ENCODE results near the gene OCA2. TPM values are rescaled to one million over a fixed set of nuclear protein-coding genes. Genes with fewer than 3 reads are reported as not detected.

The OCA2 gene
- total RNA-seq, 2 donors from 2014 or later = 0.31 TPM; not detected in 1

DNA sequence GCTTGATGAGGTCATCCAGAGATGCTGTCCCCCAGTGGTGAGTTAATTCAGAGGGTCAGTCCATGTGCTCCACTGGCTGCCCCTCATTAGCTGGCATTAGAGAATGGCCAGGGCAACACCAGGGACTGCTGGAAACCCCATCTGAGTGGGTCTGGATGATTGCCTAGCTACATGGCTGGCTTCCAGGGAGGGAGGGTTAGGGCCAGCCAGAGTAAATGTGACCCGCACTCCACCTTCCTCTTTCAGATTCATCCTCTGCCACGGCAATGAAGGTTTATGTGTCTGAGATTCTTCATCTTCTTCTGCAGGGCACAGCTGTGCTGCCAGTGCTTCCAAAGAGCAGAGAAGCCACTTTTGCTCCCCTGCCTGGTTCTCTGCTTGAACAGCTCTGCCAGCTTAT lies 391.9 kb downstream of the OCA2 start:
- TF ChIP-seq, protein P1, sequence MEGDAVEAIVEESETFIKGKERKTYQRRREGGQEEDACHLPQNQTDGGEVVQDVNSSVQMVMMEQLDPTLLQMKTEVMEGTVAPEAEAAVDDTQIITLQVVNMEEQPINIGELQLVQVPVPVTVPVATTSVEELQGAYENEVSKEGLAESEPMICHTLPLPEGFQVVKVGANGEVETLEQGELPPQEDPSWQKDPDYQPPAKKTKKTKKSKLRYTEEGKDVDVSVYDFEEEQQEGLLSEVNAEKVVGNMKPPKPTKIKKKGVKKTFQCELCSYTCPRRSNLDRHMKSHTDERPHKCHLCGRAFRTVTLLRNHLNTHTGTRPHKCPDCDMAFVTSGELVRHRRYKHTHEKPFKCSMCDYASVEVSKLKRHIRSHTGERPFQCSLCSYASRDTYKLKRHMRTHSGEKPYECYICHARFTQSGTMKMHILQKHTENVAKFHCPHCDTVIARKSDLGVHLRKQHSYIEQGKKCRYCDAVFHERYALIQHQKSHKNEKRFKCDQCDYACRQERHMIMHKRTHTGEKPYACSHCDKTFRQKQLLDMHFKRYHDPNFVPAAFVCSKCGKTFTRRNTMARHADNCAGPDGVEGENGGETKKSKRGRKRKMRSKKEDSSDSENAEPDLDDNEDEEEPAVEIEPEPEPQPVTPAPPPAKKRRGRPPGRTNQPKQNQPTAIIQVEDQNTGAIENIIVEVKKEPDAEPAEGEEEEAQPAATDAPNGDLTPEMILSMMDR (IDR thresholded peaks at IDR 0.05) = no peak
- no peaks in the 10 kb centered on the region for H3K4me1 ChIP-seq
- H3K27ac ChIP-seq = no peak overlapping the region
- no peak overlapping the region for H3K4me3 ChIP-seq
- H3K36me3 ChIP-seq = no peaks in the 10 kb centered on the region
- DNase-seq (ENCODE audit: low spot score) = no peak
- H3K27me3 ChIP-seq = no peaks in the 10 kb centered on the region
- peaks cover 0 to 24% of the 10 kb centered on the region in 2 donors for H3K9me3 ChIP-seq

- no peaks in the 10 kb centered on the region for H3K36me3 ChIP-seq
- TF ChIP-seq, protein P1 (IDR thresholded peaks at IDR 0.05) = no peak
These were observed 392.8 kb downstream of the OCA2 start for GRCh38 chr15:27706300-27706699.

DNA sequence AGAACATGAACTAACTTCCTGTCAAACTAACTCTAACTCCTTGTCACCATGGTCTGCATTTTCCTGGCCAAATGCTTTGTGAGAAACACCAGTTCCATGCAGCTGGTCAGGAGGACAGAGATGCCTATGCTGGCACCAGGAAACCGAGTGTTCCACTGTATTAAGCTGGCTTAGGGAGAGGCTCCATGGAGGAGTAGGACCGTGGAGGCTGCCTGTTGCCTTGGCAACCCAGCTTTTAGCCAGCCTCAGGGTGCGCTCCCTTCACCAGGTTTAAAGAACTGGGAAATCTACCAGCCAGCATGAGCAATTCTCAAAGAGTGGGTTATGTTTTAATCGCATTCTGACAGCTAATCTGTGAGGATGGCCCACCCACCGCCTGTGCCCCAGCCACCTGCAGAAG lies 394.1 kb downstream of the OCA2 start:
- H3K9me3 ChIP-seq = peaks cover 0 to 21% of the 10 kb centered on the region in 2 donors
- no peaks in the 10 kb centered on the region for H3K4me1 ChIP-seq
- TF ChIP-seq, protein P1 (IDR thresholded peaks at IDR 0.05) = no peak
- H3K36me3 ChIP-seq = no peaks in the 10 kb centered on the region
- no peak overlapping the region for H3K27ac ChIP-seq
- no peak for DNase-seq (ENCODE audit: low spot score)
- no peak overlapping the region for H3K4me3 ChIP-seq
- H3K27me3 ChIP-seq = no peaks in the 10 kb centered on the region

More at GRCh38 chr15:27706300-27706699, 392.8 kb downstream of the OCA2 start:
- H3K27me3 ChIP-seq = no peaks in the 10 kb centered on the region
- no peak overlapping the region for H3K27ac ChIP-seq
- H3K4me3 ChIP-seq = no peak overlapping the region
- no peak for DNase-seq (ENCODE audit: low spot score)
- no peaks in the 10 kb centered on the region for H3K4me1 ChIP-seq
- H3K9me3 ChIP-seq = peaks cover 0 to 24% of the 10 kb centered on the region in 2 donors

Other genes starting within 250 kb of the OCA2 start
- gene HERC2, start 222.9 kb upstream of the OCA2 start, total RNA-seq = 10 to 100 TPM; 50.8 to 62.4 TPM

All from right atrium auricular region (tissue), 2 donors.